GM18867 (cell line): Measurements from ENCODE around the gene KRTAP10-4.
"Not testable (repeated sequence)": the region's sequence is repeated elsewhere in the genome, so short reads cannot be mapped to it uniquely, and the experiment has no call there.

Experiments
- ATAC-seq: cut with Tn5 transposase; IDR thresholded peaks from one replicate; pipeline ENCODE4 v1.9.1; 2021; ENCODE audit warnings: mild to moderate bottlenecking, moderate library complexity; ENCODE audit not compliant: unreplicated experiment

KRTAP10-4 gene

GRCh38 chr21:44578371-44579055, 5.0 kb downstream of the KRTAP10-4 start:
- ATAC-seq: no peak

- ATAC-seq: no peak
Observed at GRCh38 chr21:44579056-44579832, 5.7 kb downstream of the KRTAP10-4 start.

GRCh38 chr21:44579833-44580144, 6.3 kb downstream of the KRTAP10-4 start:
- ATAC-seq: no peak

DNA sequence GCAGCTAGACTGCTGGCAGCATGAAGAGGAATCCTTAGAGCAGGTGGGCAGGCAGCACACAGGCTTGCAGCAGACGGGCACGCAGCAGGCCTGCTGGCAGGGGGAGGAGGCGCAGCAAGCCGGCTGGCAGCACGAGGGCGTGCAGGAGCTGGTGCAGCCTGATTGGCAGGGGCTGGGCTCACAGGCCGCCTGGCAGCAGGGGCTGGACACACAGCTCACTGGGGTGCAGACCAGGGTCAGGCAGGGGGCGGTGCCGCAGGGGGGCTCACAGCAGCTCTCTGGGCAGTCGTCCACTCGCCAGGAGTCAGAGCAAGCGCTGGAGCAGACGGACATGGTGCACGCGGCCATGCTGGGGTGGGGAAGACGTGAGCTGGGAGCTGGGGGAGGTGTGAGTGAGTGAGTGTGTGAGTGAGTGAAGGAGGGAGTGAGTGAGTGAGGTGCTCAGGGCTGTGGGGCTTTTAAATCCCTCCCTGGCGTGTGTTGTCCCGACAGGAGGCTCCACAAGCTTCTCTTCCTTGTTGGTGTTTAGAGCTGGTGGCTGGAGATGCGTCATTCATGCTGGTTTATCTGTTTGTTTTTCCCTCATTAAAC, 6.8 kb downstream of the KRTAP10-4 start, which contains the start of gene KRTAP10-5:
KRTAP10-5 (minus strand) TSS at position 374 of the 591 bp plus-strand sequence; CDS start at position 348, 26 bp downstream.
- ATAC-seq: not testable (repeated sequence)

GRCh38 chr21:44581158-44581557, 7.6 kb downstream of the KRTAP10-4 start:
- no peak for ATAC-seq

DNA sequence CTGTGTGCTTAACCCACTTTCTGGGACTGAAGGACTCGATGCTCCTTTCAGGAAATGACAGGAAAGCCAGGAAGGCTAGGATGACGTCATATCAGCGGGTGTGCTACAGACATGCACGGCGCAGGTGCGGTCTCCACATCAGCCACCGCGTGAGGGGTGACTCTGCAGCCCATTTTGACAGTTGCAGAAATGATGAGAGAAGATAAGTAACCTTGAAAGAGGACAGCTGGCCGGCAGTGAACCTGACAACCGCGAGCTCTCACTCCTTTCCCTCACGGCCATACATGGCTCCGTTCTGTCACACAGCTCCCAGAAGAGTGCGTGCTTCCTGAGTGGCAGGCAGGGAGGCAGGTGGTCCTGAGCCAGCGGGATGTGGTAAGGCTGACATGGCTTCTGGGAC, 8.5 kb downstream of the KRTAP10-4 start:
- no peak for ATAC-seq

- no peak for ATAC-seq
Observed at GRCh38 chr21:44583089-44583799, 9.7 kb downstream of the KRTAP10-4 start.

DNA sequence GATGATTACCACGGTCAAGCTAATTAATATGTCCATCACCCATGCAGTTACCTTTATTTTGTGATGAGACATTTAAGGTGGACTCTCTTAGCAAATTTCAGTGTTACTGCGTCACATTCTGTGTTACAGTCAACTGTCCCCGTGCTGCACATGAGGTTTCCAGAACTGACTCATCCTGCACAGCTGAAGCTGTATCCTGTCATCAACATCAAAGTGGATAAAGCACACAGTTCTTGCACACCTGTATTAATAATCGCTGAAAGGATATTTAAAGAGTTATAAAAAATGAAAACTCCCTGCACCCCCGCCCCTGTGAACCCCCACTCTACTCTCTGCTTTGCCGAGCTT, 10.2 kb downstream of the KRTAP10-4 start:
- no peak for ATAC-seq

GRCh38 chr21:44585892-44586291, 12.4 kb downstream of the KRTAP10-4 start:
- ATAC-seq: no peak

DNA sequence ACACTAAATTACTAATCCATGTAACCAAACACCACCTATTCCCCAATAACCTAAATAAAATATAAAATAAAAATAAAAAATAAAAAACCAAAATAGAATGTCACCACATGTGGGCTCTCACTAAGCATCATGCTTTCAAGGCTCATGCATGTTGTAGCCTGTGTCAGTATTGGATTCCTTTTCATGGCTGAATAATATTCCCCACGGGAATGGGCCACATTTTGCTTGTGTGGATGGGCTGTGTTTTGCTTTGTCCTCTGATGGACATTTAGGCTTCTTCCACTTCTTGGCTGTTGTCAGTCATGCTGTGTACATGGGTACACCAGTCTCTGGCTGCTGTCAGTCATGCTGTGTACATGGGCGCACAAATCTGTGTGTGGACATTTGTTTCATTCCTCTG, 15.6 kb downstream of the KRTAP10-4 start:
- ATAC-seq: no peak

DNA sequence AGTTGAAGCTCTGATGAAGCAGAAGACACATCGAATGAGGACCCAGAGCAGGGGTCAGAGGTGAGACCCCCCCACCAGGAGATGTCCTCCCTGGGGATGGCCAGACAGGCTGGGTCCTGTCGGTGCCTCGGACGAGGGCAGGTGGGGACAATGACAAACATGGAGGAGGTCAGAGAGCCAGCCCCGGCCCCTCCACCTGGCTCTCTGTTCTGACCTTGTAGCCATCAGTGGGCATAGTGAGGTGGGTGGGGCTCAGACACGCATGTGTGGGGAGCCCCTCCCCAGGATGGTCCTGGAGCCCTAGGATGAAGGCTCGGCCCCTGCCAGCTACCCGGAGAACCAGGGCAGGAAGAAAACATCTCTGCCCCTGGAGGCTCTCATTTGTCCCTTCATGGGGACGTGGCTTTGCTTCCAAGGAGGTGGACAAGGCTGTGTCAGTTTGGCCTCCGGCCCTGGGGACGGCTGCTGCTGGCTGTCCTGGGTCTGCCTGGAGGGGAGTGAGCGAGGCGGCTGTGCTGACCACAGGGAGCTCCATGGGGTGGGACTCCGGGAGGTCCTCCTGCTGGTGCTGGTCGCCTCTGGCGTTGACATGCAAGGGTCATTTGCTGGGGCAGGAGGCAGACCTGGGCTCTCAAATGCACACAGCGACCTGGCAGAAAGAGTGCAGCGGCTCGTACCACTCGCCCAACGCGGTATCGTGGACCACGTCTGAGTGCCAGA, 16.2 kb downstream of the KRTAP10-4 start:
- no peak for ATAC-seq

- no peak for ATAC-seq
Observed at GRCh38 chr21:44590311-44590721, 16.8 kb downstream of the KRTAP10-4 start.

DNA sequence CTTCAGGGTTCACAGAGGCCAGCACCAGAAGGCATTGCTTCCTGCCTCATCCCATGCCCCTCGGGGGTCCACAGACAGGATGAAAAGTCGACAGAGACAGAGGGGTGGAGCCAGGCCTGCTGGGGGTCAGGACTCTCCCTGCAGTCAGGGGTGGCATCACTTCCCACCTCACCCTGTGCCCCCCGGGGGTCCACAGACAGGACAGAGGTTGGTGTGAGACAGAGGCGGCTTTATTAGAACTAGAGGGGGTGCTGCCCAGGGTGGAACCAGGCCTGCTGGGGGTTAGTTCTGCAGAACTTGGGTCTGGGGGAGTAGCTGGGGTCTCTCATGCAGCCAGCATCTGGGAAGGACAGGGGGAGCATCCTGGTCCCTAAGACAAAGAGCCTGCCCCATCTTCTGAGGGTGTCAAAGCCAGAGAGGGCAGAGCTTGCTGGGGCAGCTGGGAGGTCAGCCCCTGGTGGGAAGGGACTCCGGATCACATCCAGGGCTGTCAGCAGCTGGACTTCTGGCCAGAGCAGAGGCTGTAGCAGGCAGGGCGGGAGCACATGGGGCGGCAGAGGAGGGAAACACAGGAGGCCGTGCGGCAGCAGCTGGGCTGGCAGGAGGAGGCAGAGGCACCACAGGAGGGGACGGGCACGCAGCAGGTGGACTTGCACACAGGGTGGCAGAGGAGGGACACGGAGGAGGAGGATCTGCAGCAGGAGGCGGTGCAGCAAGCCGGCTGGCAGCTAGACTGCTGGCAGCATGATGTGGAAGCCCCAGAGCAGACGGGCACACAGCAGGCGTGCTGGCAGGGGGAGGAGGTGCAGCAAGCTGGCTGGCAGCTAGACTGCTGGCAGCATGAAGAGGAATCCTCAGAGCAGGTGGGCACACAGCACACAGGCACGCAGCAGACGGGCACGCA, 17.6 kb downstream of the KRTAP10-4 start:
- ATAC-seq: not testable (repeated sequence)

DNA sequence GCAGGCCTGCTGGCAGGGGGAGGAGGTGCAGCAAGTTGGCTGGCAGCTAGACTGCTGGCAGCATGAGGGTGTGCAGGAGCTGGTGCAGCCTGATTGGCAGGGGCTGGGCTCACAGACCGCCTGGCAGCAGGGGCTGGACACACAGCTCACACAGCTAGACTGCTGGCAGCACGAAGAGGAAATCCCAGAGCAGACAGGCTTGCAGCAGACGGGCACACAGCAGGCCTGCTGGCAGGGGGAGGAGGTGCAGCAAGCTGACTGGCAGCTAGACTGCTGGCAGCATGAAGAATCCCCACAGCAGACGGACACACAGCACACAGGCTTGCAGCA, 18.2 kb downstream of the KRTAP10-4 start:
- not testable (repeated sequence) for ATAC-seq

DNA sequence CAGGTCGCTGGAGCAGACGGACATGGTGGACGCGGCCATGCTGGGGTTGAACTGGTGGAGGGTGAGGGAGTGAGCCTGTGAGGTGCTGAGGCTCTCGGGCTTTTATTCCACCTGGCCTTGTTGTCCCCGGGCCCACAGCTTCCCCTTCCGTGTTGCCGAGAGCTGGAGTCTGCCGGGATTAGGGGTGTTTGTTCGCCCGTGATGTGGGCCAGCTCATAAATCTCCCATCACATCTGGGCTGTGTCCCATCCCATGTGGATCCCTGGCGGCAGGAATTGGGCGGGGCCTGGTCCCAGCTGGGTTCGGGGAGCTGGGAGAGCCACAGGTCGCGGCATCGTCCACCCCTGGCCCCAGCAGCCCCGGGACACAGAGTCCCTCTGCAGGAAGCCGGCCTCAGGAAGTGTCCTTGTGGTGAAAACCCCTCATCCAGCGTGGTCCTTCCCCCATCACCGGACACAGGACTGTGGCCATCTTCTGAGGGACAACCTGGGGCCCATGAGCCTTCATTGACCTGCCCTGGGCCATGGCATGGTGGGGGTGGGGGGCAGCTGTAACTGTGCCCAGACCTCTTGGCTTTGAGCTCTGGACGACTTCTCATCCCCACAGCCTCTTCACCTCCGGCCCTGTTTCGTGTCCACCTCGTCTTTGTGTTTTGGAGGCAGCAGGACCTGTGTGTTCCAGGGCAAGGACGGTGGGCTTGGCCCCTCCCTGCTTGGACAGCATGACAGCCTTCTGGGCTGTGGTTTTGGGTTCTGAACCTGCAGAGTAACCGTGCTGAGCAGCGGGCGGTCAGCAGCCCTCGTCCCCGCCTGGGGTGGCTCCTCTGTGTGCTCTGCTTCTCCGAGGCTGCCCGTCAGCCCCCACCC, 19.1 kb downstream of the KRTAP10-4 start, which contains the start of gene KRTAP10-6:
KRTAP10-6 (minus strand) TSS at position 60 of the 866 bp plus-strand sequence; CDS start at position 39, 21 bp downstream.
- no peak for ATAC-seq

- ATAC-seq: no peak
Observed at GRCh38 chr21:44593598-44594405, 20.3 kb downstream of the KRTAP10-4 start.

DNA sequence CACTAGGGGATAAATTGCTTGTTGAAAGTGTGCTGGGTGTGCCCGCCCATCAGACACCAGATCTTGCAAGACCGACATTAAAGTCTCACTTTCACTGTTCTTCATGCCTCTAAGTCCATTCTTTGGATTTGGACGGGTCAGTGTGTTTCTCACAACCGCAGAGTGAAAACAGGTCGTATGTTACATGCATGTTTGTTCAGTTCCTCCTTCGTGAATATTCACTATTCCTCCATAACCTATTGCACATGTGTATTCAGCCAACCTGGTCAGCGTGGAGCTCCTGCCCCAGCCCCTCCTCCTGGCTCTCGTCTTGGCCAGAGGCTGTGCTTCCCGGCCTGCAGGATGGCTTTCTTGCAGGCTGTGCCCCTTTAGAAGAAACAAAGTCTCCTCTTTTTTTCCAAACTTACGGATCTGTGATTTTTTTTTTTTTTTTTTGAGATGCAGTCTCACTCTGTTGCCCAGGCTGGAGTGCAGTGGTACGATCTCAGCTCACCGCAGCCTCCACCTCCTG, 20.9 kb downstream of the KRTAP10-4 start:
- ATAC-seq: no peak

GRCh38 chr21:44595524-44595923, 22.0 kb downstream of the KRTAP10-4 start:
- ATAC-seq: no peak
